Measurements from ENCODE around the gene AP4M1.
A peak's percentile ranks its signal among the peaks of the same experiment; 100 is the strongest.

AP4M1 gene

DNA sequence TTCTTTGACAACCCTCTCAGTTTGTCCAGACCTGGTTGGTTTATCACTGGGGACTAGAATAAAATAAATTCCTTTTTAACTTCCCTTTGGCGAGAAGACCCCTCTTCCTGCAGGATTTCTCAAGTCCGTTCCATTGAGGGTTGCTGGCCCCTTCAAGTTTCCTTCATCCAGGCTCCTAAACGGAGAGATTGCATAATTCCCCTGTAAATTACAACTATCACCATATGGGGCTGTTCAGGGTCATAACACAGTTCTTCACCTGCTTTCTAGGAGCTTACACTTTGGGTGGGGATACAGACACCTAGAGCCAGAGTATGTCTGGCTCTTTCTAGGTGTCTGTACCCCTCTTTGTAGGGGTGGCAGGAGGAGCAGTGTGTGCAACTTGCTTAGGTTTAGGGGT is 15.9 kb upstream of the AP4M1 start:
- TF ChIP-seq, protein P1, sequence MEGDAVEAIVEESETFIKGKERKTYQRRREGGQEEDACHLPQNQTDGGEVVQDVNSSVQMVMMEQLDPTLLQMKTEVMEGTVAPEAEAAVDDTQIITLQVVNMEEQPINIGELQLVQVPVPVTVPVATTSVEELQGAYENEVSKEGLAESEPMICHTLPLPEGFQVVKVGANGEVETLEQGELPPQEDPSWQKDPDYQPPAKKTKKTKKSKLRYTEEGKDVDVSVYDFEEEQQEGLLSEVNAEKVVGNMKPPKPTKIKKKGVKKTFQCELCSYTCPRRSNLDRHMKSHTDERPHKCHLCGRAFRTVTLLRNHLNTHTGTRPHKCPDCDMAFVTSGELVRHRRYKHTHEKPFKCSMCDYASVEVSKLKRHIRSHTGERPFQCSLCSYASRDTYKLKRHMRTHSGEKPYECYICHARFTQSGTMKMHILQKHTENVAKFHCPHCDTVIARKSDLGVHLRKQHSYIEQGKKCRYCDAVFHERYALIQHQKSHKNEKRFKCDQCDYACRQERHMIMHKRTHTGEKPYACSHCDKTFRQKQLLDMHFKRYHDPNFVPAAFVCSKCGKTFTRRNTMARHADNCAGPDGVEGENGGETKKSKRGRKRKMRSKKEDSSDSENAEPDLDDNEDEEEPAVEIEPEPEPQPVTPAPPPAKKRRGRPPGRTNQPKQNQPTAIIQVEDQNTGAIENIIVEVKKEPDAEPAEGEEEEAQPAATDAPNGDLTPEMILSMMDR (IDR thresholded peaks at IDR 0.05; ENCODE audit: poor library complexity, severe bottlenecking): no peak
- Histone ChIP-seq H3K4me1 (ENCODE audit: insufficient read depth, poor library complexity, severe bottlenecking) (peaks cover 21% of the 10 kb centered on the region), H3K36me3 (ENCODE audit: low read depth) (peaks cover 5% of the 10 kb centered on the region), H3K27ac (ENCODE audit: poor library complexity, severe bottlenecking) (no peak overlapping the region), H3K4me3 (ENCODE audit: severe bottlenecking) (no peak overlapping the region), H3K27me3 (ENCODE audit: insufficient read depth, poor library complexity, severe bottlenecking) (no peaks in the 10 kb centered on the region), H3K9me3 (ENCODE audit: severe bottlenecking) (no peaks in the 10 kb centered on the region)
- DNase-seq (ENCODE audit: low spot score) (no peak), ATAC-seq (ENCODE audit: low read depth) (no peak)

DNA sequence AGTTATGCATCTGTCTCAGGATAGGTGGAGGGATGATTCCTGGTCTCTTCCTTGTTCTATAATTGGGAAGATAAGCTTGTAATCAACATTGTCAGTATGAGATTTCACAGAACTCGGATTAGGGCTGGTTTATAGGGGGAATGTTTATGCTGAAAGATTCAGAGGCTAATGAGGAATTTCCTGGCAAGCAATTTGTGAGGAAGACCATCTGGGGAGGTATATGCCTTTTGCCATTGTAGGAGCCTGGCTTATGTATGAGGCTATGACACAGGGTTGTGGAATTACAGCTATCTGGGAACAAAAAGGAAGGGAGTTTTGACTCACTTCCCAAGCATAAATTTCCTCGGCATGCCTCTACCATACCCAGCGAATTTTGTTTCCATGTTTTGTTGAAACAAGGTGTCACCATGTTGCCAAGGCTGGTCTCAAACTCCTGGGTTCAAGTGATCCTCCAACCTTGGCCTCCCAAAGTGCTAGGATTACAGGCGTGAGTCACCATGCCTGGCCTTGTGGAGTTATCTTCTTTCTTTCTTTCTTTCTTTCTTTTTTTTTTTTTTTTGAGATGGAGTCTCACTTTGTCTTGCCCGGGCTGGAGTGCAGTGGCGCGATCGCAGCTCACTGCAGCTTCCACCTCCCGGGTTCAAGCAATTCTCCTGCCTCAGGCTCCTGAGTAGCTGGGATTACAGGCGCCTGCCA is 14.2 kb upstream of the AP4M1 start:
- Histone ChIP-seq H3K27me3 (ENCODE audit: insufficient read depth, poor library complexity, severe bottlenecking) (no peaks in the 10 kb centered on the region), H3K4me3 (ENCODE audit: severe bottlenecking) (no peak overlapping the region), H3K9me3 (ENCODE audit: severe bottlenecking) (no peaks in the 10 kb centered on the region), H3K27ac (ENCODE audit: poor library complexity, severe bottlenecking) (peak overlapping the region; percentile 90), H3K36me3 (ENCODE audit: low read depth) (peaks cover 21% of the 10 kb centered on the region), H3K4me1 (ENCODE audit: insufficient read depth, poor library complexity, severe bottlenecking) (peaks cover 18% of the 10 kb centered on the region)
- ATAC-seq (ENCODE audit: low read depth) (peak; percentile 71), DNase-seq (ENCODE audit: low spot score) (no peak)
- TF ChIP-seq, protein P1 (IDR thresholded peaks at IDR 0.05; ENCODE audit: poor library complexity, severe bottlenecking): no peak

DNA sequence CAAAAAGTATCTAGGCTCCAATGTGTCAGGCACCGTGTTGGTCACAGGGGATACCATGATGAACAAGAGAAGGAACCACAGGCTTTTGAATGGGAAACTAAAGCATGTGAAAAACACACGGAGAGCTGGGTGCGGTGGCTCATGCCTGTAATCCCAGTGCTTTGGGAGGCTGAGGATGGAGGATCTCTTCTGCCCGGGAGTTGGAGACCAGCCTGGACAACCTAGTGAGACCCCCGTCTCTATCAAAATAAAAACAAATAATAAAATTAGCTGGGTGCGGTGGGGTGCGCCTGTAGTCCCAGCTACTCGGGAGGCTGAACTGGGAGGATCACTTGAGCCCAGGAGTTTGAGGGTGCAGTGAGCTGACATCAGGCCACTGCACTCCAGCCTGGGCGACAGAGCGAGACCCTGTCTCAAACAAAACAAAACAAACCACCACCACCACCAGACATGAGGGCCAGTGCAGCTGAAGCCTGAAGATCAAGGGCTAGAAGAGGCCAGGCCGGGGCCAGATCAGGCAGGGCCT is 13.3 kb upstream of the AP4M1 start:
- DNase-seq (ENCODE audit: low spot score) (no peak), ATAC-seq (ENCODE audit: low read depth) (no peak)
- no peaks in the 10 kb centered on the region for H3K9me3 ChIP-seq (ENCODE audit: severe bottlenecking)
- peak overlapping the region; percentile 56 for H3K4me3 ChIP-seq (ENCODE audit: severe bottlenecking)
- peaks cover 15% of the 10 kb centered on the region for H3K4me1 ChIP-seq (ENCODE audit: insufficient read depth, poor library complexity, severe bottlenecking)
- peak overlapping the region; percentile 90 for H3K27ac ChIP-seq (ENCODE audit: poor library complexity, severe bottlenecking)
- peaks cover 30% of the 10 kb centered on the region for H3K36me3 ChIP-seq (ENCODE audit: low read depth)
- H3K27me3 ChIP-seq (ENCODE audit: insufficient read depth, poor library complexity, severe bottlenecking): no peaks in the 10 kb centered on the region
- TF ChIP-seq, protein P1 (IDR thresholded peaks at IDR 0.05; ENCODE audit: poor library complexity, severe bottlenecking): no peak

DNA sequence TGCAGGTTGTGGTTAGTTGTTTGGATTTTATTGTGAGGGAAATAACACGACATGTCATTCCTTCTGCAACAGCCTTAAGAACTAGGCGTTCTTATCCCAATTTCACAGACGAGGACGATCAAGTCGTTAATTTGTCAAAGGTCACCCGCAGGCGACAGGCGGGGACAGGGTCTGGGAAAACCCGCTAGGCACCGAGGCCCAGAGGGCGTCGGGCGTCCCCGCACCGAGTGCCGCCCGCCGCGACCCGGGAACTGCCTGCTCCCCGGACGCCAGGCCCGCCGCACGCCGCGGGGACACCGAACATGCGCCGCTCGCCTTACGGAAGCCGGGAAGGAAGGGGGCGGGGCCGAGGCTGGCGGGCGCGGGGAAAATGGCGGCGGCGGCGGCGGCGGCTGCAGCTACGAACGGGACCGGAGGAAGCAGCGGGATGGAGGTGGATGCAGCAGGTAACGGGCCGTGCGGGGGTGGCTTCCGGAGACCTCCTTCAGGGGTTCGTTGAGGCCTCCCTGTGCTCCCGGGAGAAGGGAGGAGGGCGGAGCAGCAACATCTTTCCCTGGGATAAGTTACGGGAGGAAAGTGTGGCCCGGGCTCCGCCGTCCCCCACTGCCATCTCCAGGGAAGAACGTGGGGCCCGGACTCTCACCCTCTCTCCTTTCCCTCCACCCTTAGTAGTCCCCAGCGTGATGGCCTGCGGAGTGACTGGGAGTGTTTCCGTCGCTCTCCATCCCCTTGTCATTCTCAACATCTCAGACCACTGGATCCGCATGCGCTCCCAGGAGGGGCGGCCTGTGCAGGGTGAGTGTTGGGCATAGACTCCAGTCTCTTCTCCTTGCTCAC is 12.6 kb upstream of the AP4M1 start, which contains the start of gene COPS6:
COPS6 (plus strand) TSS at position 349 of the 837 bp plus-strand sequence; CDS start at position 371, 22 bp downstream.
- peak; percentile 6; the same call in 1 of the 3 replicates for ATAC-seq (ENCODE audit: low read depth)
- no peaks in the 10 kb centered on the region for H3K27me3 ChIP-seq (ENCODE audit: insufficient read depth, poor library complexity, severe bottlenecking)

More for the DNA sequence above, 12.6 kb upstream of the AP4M1 start, which contains the start of gene COPS6:
- TF ChIP-seq, protein P1 (IDR thresholded peaks at IDR 0.05; ENCODE audit: poor library complexity, severe bottlenecking): no peak
- Histone ChIP-seq H3K36me3 (ENCODE audit: low read depth) (peaks cover 37% of the 10 kb centered on the region), H3K4me1 (ENCODE audit: insufficient read depth, poor library complexity, severe bottlenecking) (peaks cover 15% of the 10 kb centered on the region), H3K4me3 (ENCODE audit: severe bottlenecking) (peak within 1 kb of the TSS; percentile 56), H3K27ac (ENCODE audit: poor library complexity, severe bottlenecking) (peak within 1 kb of the TSS; percentile 90), H3K9me3 (ENCODE audit: severe bottlenecking) (no peaks in the 10 kb centered on the region)
- DNase-seq (ENCODE audit: low spot score): no peak

All from RWPE2 (cell line).